ENCODE data around the gene ZNF580.

DNA sequence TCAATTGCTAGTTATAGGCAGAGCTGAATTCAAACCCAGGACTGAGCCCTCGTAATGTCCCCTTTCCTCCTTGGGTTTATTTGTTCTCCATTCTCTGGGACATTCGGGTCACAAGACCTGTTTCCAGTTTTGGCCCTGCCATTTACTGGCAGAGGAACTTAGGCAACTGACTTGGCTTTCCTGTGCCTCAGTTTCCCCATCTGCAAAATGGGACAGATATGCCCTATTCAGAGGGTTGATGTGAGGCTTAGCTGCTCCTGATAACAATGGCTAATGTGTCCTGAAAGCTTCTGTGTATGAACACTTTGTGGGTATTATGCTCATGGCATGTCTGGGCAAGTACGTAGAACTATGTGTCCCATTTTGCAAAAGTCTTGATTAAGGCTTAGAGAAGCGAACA, 39.7 kb upstream of the ZNF580 start:
- TF ChIP-seq EZH2 (IDR thresholded peaks at IDR 0.05) (no peak), CTCF (IDR thresholded peaks at IDR 0.05) (no peak)

All from neural progenitor cell (in vitro differentiated cells).